SK-N-MC (cell line): ENCODE data around the gene CDK13.

Source experiments
- DNase-seq: peaks from one replicate; pipeline ENCODE4 v3.0.0-alpha.2; 2011; ENCODE audit warnings: low read depth, low spot score
- H3K27ac ChIP-seq: fragments of 200-600 bp; sonication (generic); 2 replicates; pipeline ENCODE4 v1.5.1; 2016; ENCODE audit warnings: mixed run types
- H3K36me3 ChIP-seq: fragments of 200-600 bp; sonication (generic); 2 replicates; pipeline ENCODE4 v1.6.1; 2017; ENCODE audit warnings: antibody characterized with exemption, low read length, mixed read lengths; ENCODE audit not compliant: insufficient read depth
- H3K4me3 ChIP-seq: fragments of 200-600 bp; sonication (generic); 2 replicates; pipeline ENCODE4 v1.5.1; 2016
- H3K9ac ChIP-seq: fragments of 200-600 bp; sonication (generic); 2 replicates; pipeline ENCODE4 v1.8.0; 2017; ENCODE audit warnings: mixed run types, mixed read lengths; ENCODE audit not compliant: insufficient read length
- H3K9me3 ChIP-seq: fragments of 200-600 bp; sonication (generic); 2 replicates; pipeline ENCODE4 v1.6.1; 2017; ENCODE audit warnings: low read depth, mild to moderate bottlenecking, antibody characterized with exemption, low read length, moderate library complexity, mixed read lengths
- EZH2 ChIP-seq: fragments of 200-600 bp; sonication (generic); IDR thresholded peaks from one replicate; pipeline ENCODE4 v1.6.1; 2017; ENCODE audit warnings: antibody characterized with exemption
- FOXP2 ChIP-seq: optimal IDR thresholded peaks from 2 replicates; pipeline ENCODE3; 2011; ENCODE audit warnings: mild to moderate bottlenecking, moderate library complexity; ENCODE audit not compliant: insufficient read depth; ENCODE audit errors: extremely low read length, control extremely low read depth
- POLR2AphosphoS5 ChIP-seq: IDR thresholded peaks from 2 replicates; pipeline ENCODE4 v1.6.1; 2012; ENCODE audit warnings: mild to moderate bottlenecking, low read depth, low read length, borderline replicate concordance

Gene CDK13

GRCh38 chr7:39937366-39938153 is 12.5 kb upstream of the CDK13 start:
- no peak overlapping the region for H3K9ac ChIP-seq
- H3K9me3 ChIP-seq: no peaks in the 10 kb centered on the region
- no peak overlapping the region for H3K4me3 ChIP-seq
- DNase-seq: no peak
- no peaks in the 10 kb centered on the region for H3K36me3 ChIP-seq
- H3K27ac ChIP-seq: no peak overlapping the region
- TF ChIP-seq EZH2 (no peak), POLR2AphosphoS5 (no peak), FOXP2 (no peak)

- Histone ChIP-seq H3K36me3 (no peaks in the 10 kb centered on the region), H3K9ac (no peak overlapping the region), H3K27ac (no peak overlapping the region), H3K4me3 (no peak overlapping the region), H3K9me3 (no peaks in the 10 kb centered on the region)
- TF ChIP-seq POLR2AphosphoS5 (no peak), EZH2 (no peak)
- no peak for DNase-seq
Observed at GRCh38 chr7:39942883-39943282, 7.2 kb upstream of the CDK13 start.

- DNase-seq: no peak
Observed at GRCh38 chr7:39946693-39947092, 3.4 kb upstream of the CDK13 start.

GRCh38 chr7:39948375-39948955 is 1.6 kb upstream of the CDK13 start:
- TF ChIP-seq FOXP2: no peak
- no peak; the same call in 1 of the 2 replicates for TF ChIP-seq POLR2AphosphoS5
- TF ChIP-seq EZH2: no peak
- Histone ChIP-seq H3K9ac (peak overlapping the region; percentile 97), H3K27ac (peak overlapping the region; percentile 98), H3K4me3 (peak overlapping the region; percentile 98), H3K9me3 (no peaks in the 10 kb centered on the region), H3K36me3 (no peaks in the 10 kb centered on the region)
- no peak for DNase-seq

More at GRCh38 chr7:39946693-39947092, 3.4 kb upstream of the CDK13 start:
- no peak overlapping the region for H3K9ac ChIP-seq
- no peak overlapping the region for H3K4me3 ChIP-seq
- H3K27ac ChIP-seq: no peak overlapping the region
- TF ChIP-seq FOXP2 (no peak), EZH2 (no peak), POLR2AphosphoS5 (no peak)
- H3K36me3 ChIP-seq: no peaks in the 10 kb centered on the region
- no peaks in the 10 kb centered on the region for H3K9me3 ChIP-seq

- Histone ChIP-seq H3K4me3 (peak overlapping the region; percentile 98), H3K27ac (peak overlapping the region; percentile 98), H3K36me3 (no peaks in the 10 kb centered on the region), H3K9me3 (no peaks in the 10 kb centered on the region), H3K9ac (peak overlapping the region; percentile 97)
- no peak for TF ChIP-seq FOXP2
- TF ChIP-seq POLR2AphosphoS5: peak; percentile 97
- DNase-seq: peak; percentile 94
Observed at GRCh38 chr7:39948956-39949928, 814 bp upstream of the CDK13 start.

- no peak for DNase-seq
- Histone ChIP-seq H3K4me3 (peak overlapping the region; percentile 98), H3K9ac (peak overlapping the region; percentile 82), H3K36me3 (0 out of 2 replicates have a peak, but pooled peaks cover 4% of the 10 kb centered on the region), H3K9me3 (no peaks in the 10 kb centered on the region), H3K27ac (peak overlapping the region; percentile 96)
- TF ChIP-seq FOXP2: no peak
- no peak for TF ChIP-seq EZH2
- no peak for TF ChIP-seq POLR2AphosphoS5
Observed at GRCh38 chr7:39950473-39951225, 593 bp downstream of the CDK13 start.

GRCh38 chr7:39951226-39952194 is 1.5 kb downstream of the CDK13 start:
- no peak for DNase-seq
- Histone ChIP-seq H3K9ac (peak overlapping the region; percentile 82), H3K36me3 (0 out of 2 replicates have a peak, but pooled peaks cover 4% of the 10 kb centered on the region), H3K9me3 (no peaks in the 10 kb centered on the region), H3K4me3 (peak overlapping the region; percentile 98), H3K27ac (peak overlapping the region; percentile 96)
- no peak for TF ChIP-seq EZH2
- TF ChIP-seq POLR2AphosphoS5: no peak
- TF ChIP-seq FOXP2: no peak
